ENCODE measurements around the gene NMRK2. TPM values are rescaled to one million over a fixed set of nuclear protein-coding genes. Genes with fewer than 3 reads are reported as not detected.

Gene NMRK2
- total RNA-seq, 1 experiment from 2014 or later = 60.0 TPM

DNA sequence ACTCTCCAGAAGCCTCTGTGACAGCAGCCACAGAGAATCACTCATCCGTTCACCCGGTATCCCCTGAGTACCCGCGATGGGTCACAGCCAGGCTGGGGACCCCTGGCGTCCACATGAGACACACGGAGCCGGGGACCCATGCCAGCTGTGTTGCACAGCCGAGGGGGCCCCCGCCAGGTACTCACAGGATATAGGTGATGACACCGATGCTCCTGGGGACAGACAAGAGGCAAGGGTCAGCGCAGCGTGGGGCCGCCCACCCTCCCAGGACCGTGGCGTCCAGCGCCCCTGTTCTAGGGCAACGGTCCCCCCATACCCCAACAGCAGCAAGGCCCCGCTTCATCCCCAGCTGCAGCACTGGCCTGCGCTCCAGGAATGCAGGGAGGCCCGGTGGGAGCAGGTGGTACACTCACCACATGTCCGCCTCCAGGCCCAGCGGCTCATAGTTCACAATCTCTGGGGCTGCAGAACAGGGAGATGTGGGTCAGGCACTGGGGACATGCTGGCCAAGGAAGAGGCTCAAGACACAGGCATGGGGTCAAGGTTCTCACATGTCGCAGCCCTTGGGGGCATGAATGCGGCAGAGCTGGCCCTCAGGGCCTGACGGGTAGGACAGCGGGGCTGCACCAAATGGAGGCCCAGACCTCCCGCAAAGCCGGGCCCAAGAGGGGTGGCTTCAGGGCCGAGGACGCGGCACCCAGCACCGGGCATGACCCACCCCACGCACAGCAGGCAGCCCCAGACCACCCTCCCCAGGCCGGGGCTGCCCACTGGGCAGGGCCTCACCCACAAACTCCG, 30.8 kb downstream of the NMRK2 start:
- Histone ChIP-seq H3K56ac (ENCODE audit: insufficient read length, low read depth, low read length) (no peak overlapping the region), H3K9me3 (ENCODE audit: control insufficient read depth, low read depth, low read length) (no peaks in the 10 kb centered on the region), H3T11ph (ENCODE audit: low read length) (no peak overlapping the region), H3K27me3 (ENCODE audit: insufficient read depth, low read length) (no peaks in the 10 kb centered on the region), H3K23me2 (ENCODE audit: insufficient read length, low read depth, low read length, poor library complexity, severe bottlenecking) (no peaks in the 10 kb centered on the region), H2AFZ (ENCODE audit: low read length) (no peak overlapping the region), H4K5ac (ENCODE audit: insufficient read length, low read depth, low read length) (no peak overlapping the region), H3K23ac (ENCODE audit: insufficient read length, low read depth, low read length) (no peak overlapping the region), H4K91ac (ENCODE audit: insufficient read length, low read depth, low read length) (no peak overlapping the region), H2BK120ac (ENCODE audit: low read depth, low read length, poor library complexity, severe bottlenecking) (no peak overlapping the region), H3K27ac (ENCODE audit: insufficient read length, low read depth, low read length) (no peak overlapping the region), H3K79me1 (ENCODE audit: insufficient read depth, low read depth, low read length, poor library complexity, severe bottlenecking) (peaks cover 7% of the 10 kb centered on the region), H2BK12ac (ENCODE audit: insufficient read length, low read depth, low read length) (no peak overlapping the region), H3K9ac (ENCODE audit: extremely low read depth, insufficient read length, low read length) (no peak overlapping the region), H2AK5ac (ENCODE audit: insufficient read length, low read length) (no peak overlapping the region), H3K18ac (ENCODE audit: insufficient read length, low read depth, low read length) (no peak overlapping the region), H4K8ac (replicated peaks; ENCODE audit: insufficient read length, low read depth, low read length) (no peak overlapping the region), H3K4me1 (ENCODE audit: insufficient read depth, low read length) (no peaks in the 10 kb centered on the region; the same call in 1 of the 2 replicates), H3K14ac (ENCODE audit: insufficient read depth, low read length) (no peak overlapping the region), H3K79me2 (ENCODE audit: insufficient read depth, low read length) (peaks cover 11% of the 10 kb centered on the region; the same call in 1 of the 2 replicates), H2BK15ac (ENCODE audit: low read depth, low read length) (no peak overlapping the region), H3K4ac (ENCODE audit: low read depth, low read length) (no peak overlapping the region), H3K4me2 (ENCODE audit: insufficient read depth, insufficient read length, low read length) (no peak overlapping the region), H2BK20ac (ENCODE audit: low read depth, low read length, poor library complexity, severe bottlenecking) (no peak overlapping the region), H2BK5ac (ENCODE audit: insufficient read length, low read length) (no peak overlapping the region), H4K20me1 (ENCODE audit: control insufficient read depth, insufficient read depth, insufficient read length) (no peaks in the 10 kb centered on the region)
- no CpG with 5 or more reads among the region's 35 CpGs for WGBS (ENCODE audit: extremely low coverage, insufficient read length, low lambda C conversion rate)
- DNase-seq = no peak
- Mint-ChIP-seq H3K27ac (no peak overlapping the region), H3K4me1 (peaks cover 8 to 14% of the 10 kb centered on the region in 2 experiments), H3K9me3 (no peaks in the 10 kb centered on the region), H3K27me3 (ENCODE audit: low read depth) (no peaks in the 10 kb centered on the region), H3K36me3 (ENCODE audit: insufficient read depth in 1 of 3, low read depth in 3 of 3) (peaks cover 35 to 80% (median 72%) of the 10 kb centered on the region in 3 experiments; a peak in 6 of 7 replicates), H3K4me3 (no peak overlapping the region)
- no peak for TF ChIP-seq CTCF (conservative IDR thresholded peaks at IDR 0.05)
